T-cell (primary cell): Measurements from ENCODE around the gene PRR14L. TPM values are rescaled to one million over a fixed set of nuclear protein-coding genes. Genes with fewer than 3 reads are reported as not detected.
"Not testable (repeated sequence)": the region's sequence is repeated elsewhere in the genome, so short reads cannot be mapped to it uniquely, and the experiment has no call there.

Experiments used
- ATAC-seq, 4 experiments: fragments of 200-7000 bp in 3 of 4; fragments of 150-1000 bp in 1 of 4; cut with Tn5 transposase; replicated peaks in 1 of 4; 1 replicate in 3 of 4; 2 replicates in 1 of 4; pipeline ENCODE4 v1.10.0; 2021; ENCODE audit warnings: moderate library complexity in 3 of 4, mild to moderate bottlenecking in 2 of 4, moderate number of reproducible peaks in 1 of 4
- CTCF ChIA-PET, 2 donors: fragments of 300-600 bp; sonication (Branson Sonifier 250); formaldehyde crosslinking; loops; one replicate each; lab custom pipeline; 2022; ENCODE audit warnings: antibody characterized with exemption in 2 of 2; lab: Charles Lee
- POLR2A ChIA-PET, 2 donors: fragments of 300-600 bp; sonication (Branson Sonifier 250); formaldehyde crosslinking; loops; one replicate each; lab custom pipeline; 2022; ENCODE audit warnings: antibody characterized with exemption in 2 of 2; lab: Charles Lee
- DNase-seq, 35 experiments: peaks; one replicate each; pipeline versions ENCODE4 v3.0.0 to v3.0.0-alpha.2; 2013 to 2023
- H3K27ac ChIP-seq: one replicate; pipeline ENCODE4 v1.5.1; 2013; ENCODE audit warnings: low read length
- H3K27me3 ChIP-seq, 2 experiments: replicated peaks in 1 of 2; 1 replicate in 1 of 2; 2 replicates in 1 of 2; pipeline versions ENCODE4 v1.6.1 to v1.7.0; 2013; ENCODE audit warnings: low read length in 1 of 2, mixed read lengths in 1 of 2; ENCODE audit not compliant: control insufficient read depth in 2 of 2, insufficient read depth in 2 of 2; ENCODE audit errors: extremely low read depth in 1 of 2
- H3K36me3 ChIP-seq, 2 donors: 1 replicate in 1 of 2; 2 replicates in 1 of 2; pipeline versions ENCODE4 v1.6.1 to v1.7.0; 2013; ENCODE audit warnings: low read length in 1 of 2; ENCODE audit not compliant: control insufficient read depth in 2 of 2, insufficient read depth in 1 of 2; ENCODE audit errors: extremely low read depth in 1 of 2
- H3K4me1 ChIP-seq, 2 experiments: 1 replicate in 1 of 2; 2 replicates in 1 of 2; pipeline versions ENCODE4 v1.6.1 to v1.7.0; 2013; ENCODE audit warnings: low read length in 2 of 2, mixed read lengths in 1 of 2; ENCODE audit not compliant: insufficient read depth in 2 of 2, control insufficient read depth in 1 of 2; ENCODE audit errors: extremely low read depth in 1 of 2
- H3K4me3 ChIP-seq, 2 donors: 1 replicate in 1 of 2; 2 replicates in 1 of 2; pipeline versions ENCODE4 v1.5.1 to v1.7.0; 2013; ENCODE audit warnings: mild to moderate bottlenecking in 2 of 2, low read length in 1 of 2, moderate library complexity in 1 of 2; ENCODE audit not compliant: control insufficient read depth in 1 of 2; ENCODE audit errors: extremely low read depth in 1 of 2
- H3K9me3 ChIP-seq: 2 replicates; pipeline ENCODE4 v1.7.0; 2013
- H3K27ac Mint-ChIP-seq, 2 donors: one replicate each; pipeline ENCODE4 v1.8.0; 2020 to 2021; ENCODE audit warnings: mild to moderate bottlenecking in 2 of 2, mixed read lengths in 2 of 2
- H3K27me3 Mint-ChIP-seq, 2 donors: one replicate each; pipeline ENCODE4 v1.8.0; 2021 to 2022; ENCODE audit warnings: mixed read lengths in 2 of 2
- H3K36me3 Mint-ChIP-seq: one replicate; pipeline ENCODE4 v1.8.0; 2021; ENCODE audit warnings: mixed read lengths
- H3K4me1 Mint-ChIP-seq, 3 donors: one replicate each; pipeline ENCODE4 v1.8.0; 2020 to 2022; ENCODE audit warnings: mixed read lengths in 3 of 3, mild to moderate bottlenecking in 1 of 3
- H3K4me3 Mint-ChIP-seq, 3 donors: one replicate each; pipeline ENCODE4 v1.8.0; 2020 to 2022; ENCODE audit warnings: mild to moderate bottlenecking in 3 of 3, mixed read lengths in 3 of 3, moderate library complexity in 3 of 3
- H3K9me3 Mint-ChIP-seq, 3 donors: one replicate each; pipeline ENCODE4 v1.8.0; 2020 to 2022; ENCODE audit warnings: mixed read lengths in 3 of 3
- WGBS: methylation state at CpG from one replicate; pipeline ENCODE4 v1.1.5; 2013; ENCODE audit warnings: missing lambda C conversion rate; ENCODE audit not compliant: insufficient coverage; 5-methylcytosine and 5-hydroxymethylcytosine counted together
- total RNA-seq, 35 experiments: library from RNA in 6 of 35; stranded (reverse) in 6 of 35; fragments of 120-200 nt in 1 of 35; gene quantifications; one replicate each; pipeline versions ENCODE4 v1.2.1 to v1.2.4 and lab custom pipeline; 2013 to 2026

PRR14L gene
- total RNA-seq, 5 donors from 2014 or later (not counting 1 experiment from before 2014, with no cell fraction given) = 48.0 to 63.0 (median 55.6) TPM

DNA sequence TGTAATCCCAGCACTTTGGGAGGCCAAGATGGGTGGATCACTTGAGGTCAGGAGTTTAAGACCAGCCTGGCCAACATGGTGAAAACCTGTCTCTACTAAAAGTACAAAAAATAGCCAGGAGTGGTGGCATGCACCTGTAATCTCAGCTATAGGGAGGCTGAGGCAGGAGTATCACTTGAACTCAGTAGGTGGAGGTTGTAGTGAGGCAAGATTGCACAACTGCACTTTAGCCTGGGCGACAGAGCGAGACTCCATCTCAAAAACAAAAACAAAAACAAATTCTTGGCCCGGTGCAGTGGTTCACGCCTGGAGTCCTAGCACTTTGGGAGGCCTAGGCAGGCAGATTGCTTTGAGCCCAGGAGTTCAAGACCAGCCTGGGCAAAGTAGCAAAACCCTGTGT is 81.1 kb downstream of the PRR14L start:
- ATAC-seq, H3K27ac Mint-ChIP-seq, H3K27me3 ChIP-seq, H3K4me3 Mint-ChIP-seq, H3K9me3 ChIP-seq, DNase-seq, H3K36me3 Mint-ChIP-seq, H3K27ac ChIP-seq, H3K27me3 Mint-ChIP-seq, H3K9me3 Mint-ChIP-seq, H3K4me1 ChIP-seq, H3K36me3 ChIP-seq, H3K4me3 ChIP-seq, POLR2A ChIA-PET, H3K4me1 Mint-ChIP-seq: not testable (repeated sequence)
- CTCF ChIA-PET = interaction anchor here in 1 of 2 donors (1.0 kb wide), 1 partner anchor 112 kb away, joined by 3 read pairs; no protein-coding TSS in a partner anchor
- 78% methylated on average over 2 of the region's 4 CpGs for WGBS

DNA sequence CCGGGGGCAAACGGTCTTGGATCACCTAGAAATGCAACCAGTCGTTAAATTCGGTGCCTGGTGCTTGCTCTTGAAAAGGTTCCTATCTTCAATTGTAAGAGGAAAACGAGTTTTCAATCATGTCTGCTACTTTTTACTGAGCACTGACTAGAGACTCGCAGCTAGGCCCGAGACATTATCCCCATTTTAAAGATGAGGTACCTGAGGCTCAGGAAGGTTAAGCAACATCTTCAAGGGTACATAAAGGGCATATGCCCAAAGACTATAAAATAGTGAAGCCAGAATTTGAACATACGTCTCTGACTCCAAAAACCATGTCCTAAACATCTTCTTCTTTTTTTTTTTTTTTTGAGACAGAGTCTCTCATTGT is 87.3 kb downstream of the PRR14L start:
- CTCF ChIA-PET = interaction anchor here in 1 of 2 donors (0.9 to 2.6 kb wide), 6 partner anchors 11 to 316 kb away, joined by 3 to 16 read pairs (median 4); partner anchors contain the start of gene PATZ1
- WGBS = 36% methylated on average over 6 of the region's 8 CpGs
- POLR2A ChIA-PET = interaction anchor here (0.6 to 1.9 kb wide), 4 partner anchors 14 to 91 kb away, joined by 5 to 15 read pairs (median 6); partner anchors contain the start of gene DEPDC5 (in 1 of the 2)

DNA sequence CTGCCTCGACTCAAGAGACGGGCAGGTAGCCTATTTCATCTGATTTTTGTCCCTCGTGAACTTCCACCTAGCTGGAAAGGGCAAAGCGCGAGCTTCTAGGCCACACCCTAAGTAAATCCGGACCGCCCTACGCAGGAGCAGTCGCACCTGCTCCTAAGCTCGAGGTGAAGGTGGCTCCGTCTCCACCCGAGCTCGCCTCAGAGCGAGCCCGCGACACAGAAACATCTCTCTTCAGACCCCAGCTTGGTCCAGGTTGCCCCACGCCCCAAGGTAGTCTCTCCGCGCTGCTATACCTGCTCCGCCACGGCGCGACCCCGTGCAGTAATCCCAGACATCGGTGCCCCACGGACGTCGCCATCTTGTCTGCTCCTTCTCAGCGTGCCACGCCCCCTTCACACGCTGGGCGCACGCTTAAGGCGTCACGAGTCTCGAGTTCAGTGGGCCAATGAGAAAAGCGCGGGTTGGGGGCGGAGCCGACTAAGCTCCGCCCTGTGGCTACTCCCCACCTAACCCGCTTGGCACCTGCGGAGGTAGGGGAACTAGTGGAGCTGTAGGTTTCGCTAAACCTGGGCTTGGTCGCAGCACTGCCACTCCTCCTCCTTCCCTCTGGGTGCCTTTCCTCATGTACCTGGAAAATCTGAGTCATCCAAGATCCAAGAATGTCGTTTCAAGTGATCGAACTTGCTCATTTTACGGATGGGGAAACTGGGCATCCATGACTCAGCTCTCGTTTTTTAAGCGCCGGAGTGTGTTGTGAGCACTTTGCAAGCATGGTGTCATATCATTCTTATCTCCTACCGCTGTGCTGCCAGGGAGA is 87.9 kb downstream of the PRR14L start, which contains the start of gene PISD:
Gene PISD, minus strand, starts transcription at position 365 of the 817 bp plus-strand sequence. Its CDS starts 7 bp downstream, at position 358.
- Mint-ChIP-seq H3K4me1 (peaks cover 37 to 44% (median 38%) of the 10 kb centered on the region in 3 donors), H3K9me3 (no peaks in the 10 kb centered on the region), H3K4me3 (peak within 1 kb of the TSS; percentile 90 to 99 (median 97)), H3K27ac (peak within 1 kb of the TSS; percentile 92 to 95), H3K27me3 (no peaks in the 10 kb centered on the region), H3K36me3 (peaks cover 6% of the 10 kb centered on the region)
- H3K27me3 ChIP-seq = no peaks in the 10 kb centered on the region
- ChIA-PET CTCF (interaction anchor here in 1 of 2 donors (0.8 to 2.6 kb wide), 9 partner anchors 9 to 316 kb away, joined by 3 to 16 read pairs (median 4); partner anchors contain the start of gene PATZ1), POLR2A (interaction anchor here (0.5 to 1.9 kb wide), 6 partner anchors 15 to 297 kb away, joined by 5 to 15 read pairs (median 6); partner anchors contain the start of gene DEPDC5 (in 1 of the 2))
- peaks cover 11 to 28% of the 10 kb centered on the region in 2 experiments for H3K4me1 ChIP-seq
- peak within 1 kb of the TSS; percentile 86 to 99 for H3K4me3 ChIP-seq
- no peaks in the 10 kb centered on the region for H3K36me3 ChIP-seq
- DNase-seq (peak; percentile 92 to 98 (median 96)), ATAC-seq (peak; percentile 93 to 97 (median 96))
- no peaks in the 10 kb centered on the region for H3K9me3 ChIP-seq
- peak within 1 kb of the TSS; percentile 60 for H3K27ac ChIP-seq
- under 1% methylated on average over 47 of the region's 52 CpGs for WGBS

More for the DNA sequence above, 87.3 kb downstream of the PRR14L start:
- H3K4me3 ChIP-seq = peak overlapping the region; percentile 86 to 99
- no peaks in the 10 kb centered on the region for H3K27me3 Mint-ChIP-seq
- peaks cover 37 to 44% (median 38%) of the 10 kb centered on the region in 3 donors for H3K4me1 Mint-ChIP-seq
- H3K4me3 Mint-ChIP-seq = peak overlapping the region; percentile 90 to 99 (median 97)
- H3K27me3 ChIP-seq = no peaks in the 10 kb centered on the region
- no peak for DNase-seq
- no peaks in the 10 kb centered on the region for H3K36me3 ChIP-seq
- no peaks in the 10 kb centered on the region for H3K9me3 ChIP-seq
- peak overlapping the region; percentile 60 for H3K27ac ChIP-seq
- H3K4me1 ChIP-seq = peaks cover 11 to 28% of the 10 kb centered on the region in 2 experiments
- ATAC-seq = no peak
- peak overlapping the region; percentile 92 to 95 for H3K27ac Mint-ChIP-seq
- H3K9me3 Mint-ChIP-seq = no peaks in the 10 kb centered on the region
- peaks cover 6% of the 10 kb centered on the region for H3K36me3 Mint-ChIP-seq

GRCh38 chr22:31660860-31661341 is 89.0 kb downstream of the PRR14L start:
- Histone ChIP-seq H3K4me3 (peak overlapping the region; percentile 86 to 99), H3K4me1 (peaks cover 11 to 28% of the 10 kb centered on the region in 2 experiments)
- peak in 3 of 35 experiments; percentile 8 to 17 (median 13) for DNase-seq
- peaks cover 40 to 46% (median 44%) of the 10 kb centered on the region in 3 donors for H3K4me1 Mint-ChIP-seq
- peak overlapping the region; percentile 92 to 95 for H3K27ac Mint-ChIP-seq
- WGBS = 52% methylated on average over 4 of the region's 10 CpGs
- H3K9me3 Mint-ChIP-seq, H3K36me3 ChIP-seq, H3K36me3 Mint-ChIP-seq, H3K9me3 ChIP-seq, H3K27me3 Mint-ChIP-seq, ATAC-seq, H3K27ac ChIP-seq, H3K27me3 ChIP-seq: not testable (repeated sequence)
- POLR2A ChIA-PET = interaction anchor here in 1 of 2 donors (0.6 to 1.9 kb wide), 4 partner anchors 16 to 748 kb away, joined by 3 to 15 read pairs (median 5); partner anchors contain the start of gene DEPDC5
- CTCF ChIA-PET = interaction anchor here in 1 of 2 donors (0.7 to 2.6 kb wide), 3 partner anchors 10 to 381 kb away, joined by 4 to 16 read pairs (median 5); no protein-coding TSS in a partner anchor
- peak overlapping the region; percentile 90 to 99 (median 97) for H3K4me3 Mint-ChIP-seq

GRCh38 chr22:31659246-31659645 is 90.7 kb downstream of the PRR14L start:
- H3K36me3 ChIP-seq = peaks cover 0 to 3% of the 10 kb centered on the region in 2 donors
- ATAC-seq (no peak), DNase-seq (no peak)
- H3K9me3 Mint-ChIP-seq = no peaks in the 10 kb centered on the region
- WGBS = 100% methylated on average over 1 of the region's 7 CpGs
- H3K4me3 ChIP-seq = no peak overlapping the region
- H3K27me3 Mint-ChIP-seq = no peaks in the 10 kb centered on the region
- peaks cover 6% of the 10 kb centered on the region for H3K36me3 Mint-ChIP-seq
- peaks cover 11 to 24% of the 10 kb centered on the region in 2 experiments for H3K4me1 ChIP-seq
- H3K4me3 Mint-ChIP-seq = no peak overlapping the region
- no peaks in the 10 kb centered on the region for H3K27me3 ChIP-seq
- H3K9me3 ChIP-seq = no peaks in the 10 kb centered on the region
- H3K4me1 Mint-ChIP-seq = peaks cover 40 to 48% (median 45%) of the 10 kb centered on the region in 3 donors
- ChIA-PET POLR2A (interaction anchor here in 1 of 2 donors (0.5 kb wide), 1 partner anchor 115 kb away, joined by 5 read pairs; no protein-coding TSS in a partner anchor), CTCF (no interaction called here)
- H3K27ac Mint-ChIP-seq = no peak overlapping the region
- H3K27ac ChIP-seq = no peak overlapping the region

DNA sequence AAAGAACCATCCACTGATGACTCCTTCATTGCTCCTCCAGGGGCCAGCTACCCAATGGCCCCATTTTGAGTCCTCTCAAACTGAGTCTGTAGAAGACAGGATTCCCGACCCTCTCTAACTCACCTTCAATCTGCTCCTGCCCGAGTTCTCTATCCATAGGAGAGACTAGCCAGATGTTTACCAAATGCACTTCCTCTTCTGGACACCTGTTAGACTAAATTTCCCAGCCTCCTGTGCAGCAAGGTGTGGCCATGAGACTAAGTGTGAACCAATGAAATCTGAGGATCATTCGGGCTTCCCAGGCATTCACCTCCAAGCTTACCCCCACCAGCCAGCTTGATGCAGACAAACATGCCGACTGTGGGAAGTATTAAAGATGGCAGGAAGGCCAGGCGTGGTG is 95.5 kb downstream of the PRR14L start:
- CTCF ChIA-PET = interaction anchor here (0.6 to 0.7 kb wide), 2 partner anchors 12 to 203 kb away, joined by 3 to 4 read pairs; no protein-coding TSS in a partner anchor
- DNase-seq (no peak), ATAC-seq (no peak)
- POLR2A ChIA-PET = interaction anchor here in 1 of 2 donors (0.6 kb wide), 1 partner anchor 127 kb away, joined by 3 read pairs; no protein-coding TSS in a partner anchor
- H3K27ac ChIP-seq = no peak overlapping the region
- WGBS = 94% methylated on average over 2 of the region's 5 CpGs
- H3K4me1 ChIP-seq = peaks cover 0 to 6% of the 10 kb centered on the region in 2 experiments
- no peak overlapping the region for H3K27ac Mint-ChIP-seq
- H3K36me3 Mint-ChIP-seq = peaks cover 11% of the 10 kb centered on the region
- peaks cover 32 to 41% (median 40%) of the 10 kb centered on the region in 3 donors for H3K4me1 Mint-ChIP-seq
- H3K4me3 ChIP-seq = no peak overlapping the region
- H3K9me3 Mint-ChIP-seq = no peaks in the 10 kb centered on the region
- H3K27me3 Mint-ChIP-seq = no peaks in the 10 kb centered on the region
- H3K9me3 ChIP-seq = no peaks in the 10 kb centered on the region
- H3K36me3 ChIP-seq = peaks cover 4 to 11% of the 10 kb centered on the region in 2 donors
- no peaks in the 10 kb centered on the region for H3K27me3 ChIP-seq
- no peak overlapping the region for H3K4me3 Mint-ChIP-seq
